IMR-90 (cell line): ENCODE results near the gene PRKAG2.

ENCODE experiments used
- BHLHE40 ChIP-seq: fragments of 150-350 bp; IDR thresholded peaks from 2 replicates; pipeline ENCODE4 v1.6.1; 2016; ENCODE audit warnings: mild to moderate bottlenecking, low read depth, low read length
- CEBPB ChIP-seq: IDR thresholded peaks from 2 replicates; pipeline ENCODE4 v1.6.1; 2012; ENCODE audit warnings: low read depth, low read length, improper control_type of control experiment
- CHD1 ChIP-seq: IDR thresholded peaks from 2 replicates; pipeline ENCODE4 v1.6.1; 2012; ENCODE audit warnings: low read depth, low read length, improper control_type of control experiment
- FOS ChIP-seq: fragments of 150-350 bp; IDR thresholded peaks from 2 replicates; pipeline ENCODE4 v1.6.1; 2016; ENCODE audit warnings: low read depth, low read length
- MAFK ChIP-seq: IDR thresholded peaks from 2 replicates; pipeline ENCODE4 v1.6.1; 2012; ENCODE audit warnings: low read depth, low read length, improper control_type of control experiment
- NFE2L2 ChIP-seq: fragments of 150-350 bp; IDR thresholded peaks from 2 replicates; pipeline ENCODE4 v1.6.1; 2016; ENCODE audit warnings: low read depth, mild to moderate bottlenecking, low read length
- POLR2A ChIP-seq: IDR thresholded peaks from 2 replicates; pipeline ENCODE4 v1.6.1; 2012; ENCODE audit warnings: mild to moderate bottlenecking, low read depth, low read length
- RAD21 ChIP-seq: IDR thresholded peaks from 2 replicates; pipeline ENCODE4 v1.6.1; 2012; ENCODE audit warnings: low read length, improper control_type of control experiment
- RCOR1 ChIP-seq: IDR thresholded peaks from 2 replicates; pipeline ENCODE4 v1.6.1; 2012; ENCODE audit warnings: mild to moderate bottlenecking, low read length, improper control_type of control experiment; ENCODE audit not compliant: insufficient replicate concordance
- SMC3 ChIP-seq: fragments of 150-350 bp; IDR thresholded peaks from 2 replicates; pipeline ENCODE4 v1.6.1; 2016; ENCODE audit warnings: low read depth, mild to moderate bottlenecking, antibody characterized with exemption, low read length, moderate library complexity
- TF ChIP-seq, protein P1 (sequence below): conservative IDR thresholded peaks from 2 replicates; pipeline ENCODE4 v1.5.1; 2012; ENCODE audit warnings: mild to moderate bottlenecking, low read depth, low read length, improper control_type of control experiment

DNA sequence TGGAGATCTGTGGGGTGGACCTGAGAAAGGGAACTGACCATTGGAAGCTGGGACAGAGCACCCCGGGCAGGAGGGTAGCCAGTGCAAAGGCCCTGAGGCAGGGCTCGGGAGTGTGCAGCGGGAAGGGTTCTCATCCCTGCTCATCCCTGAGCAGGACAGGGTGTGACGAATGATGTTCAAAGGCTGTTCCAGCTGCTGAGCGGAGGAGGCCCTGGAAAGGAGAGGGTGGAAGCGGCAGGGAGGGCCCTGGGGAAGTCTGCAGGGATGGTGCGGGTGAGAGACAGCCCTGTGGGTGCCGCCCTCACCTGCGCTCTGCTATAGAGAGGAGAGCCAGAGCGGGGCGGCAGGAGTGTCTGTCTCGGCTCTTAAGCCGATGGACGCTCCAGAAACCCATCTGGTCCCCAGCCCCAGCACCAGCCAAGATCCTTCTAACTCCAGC, 43.7 kb downstream of the PRKAG2 start:
- TF ChIP-seq, protein P1, sequence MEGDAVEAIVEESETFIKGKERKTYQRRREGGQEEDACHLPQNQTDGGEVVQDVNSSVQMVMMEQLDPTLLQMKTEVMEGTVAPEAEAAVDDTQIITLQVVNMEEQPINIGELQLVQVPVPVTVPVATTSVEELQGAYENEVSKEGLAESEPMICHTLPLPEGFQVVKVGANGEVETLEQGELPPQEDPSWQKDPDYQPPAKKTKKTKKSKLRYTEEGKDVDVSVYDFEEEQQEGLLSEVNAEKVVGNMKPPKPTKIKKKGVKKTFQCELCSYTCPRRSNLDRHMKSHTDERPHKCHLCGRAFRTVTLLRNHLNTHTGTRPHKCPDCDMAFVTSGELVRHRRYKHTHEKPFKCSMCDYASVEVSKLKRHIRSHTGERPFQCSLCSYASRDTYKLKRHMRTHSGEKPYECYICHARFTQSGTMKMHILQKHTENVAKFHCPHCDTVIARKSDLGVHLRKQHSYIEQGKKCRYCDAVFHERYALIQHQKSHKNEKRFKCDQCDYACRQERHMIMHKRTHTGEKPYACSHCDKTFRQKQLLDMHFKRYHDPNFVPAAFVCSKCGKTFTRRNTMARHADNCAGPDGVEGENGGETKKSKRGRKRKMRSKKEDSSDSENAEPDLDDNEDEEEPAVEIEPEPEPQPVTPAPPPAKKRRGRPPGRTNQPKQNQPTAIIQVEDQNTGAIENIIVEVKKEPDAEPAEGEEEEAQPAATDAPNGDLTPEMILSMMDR = no peak
- TF ChIP-seq NFE2L2 (no peak), FOS (no peak), CHD1 (no peak), POLR2A (no peak), MAFK (no peak), CEBPB (no peak), SMC3 (no peak), RAD21 (no peak), BHLHE40 (no peak), RCOR1 (no peak)
